SK-N-MC (cell line): ENCODE results near the gene ZEB2.

ENCODE experiments used
- DNase-seq: peaks from one replicate; pipeline ENCODE4 v3.0.0-alpha.2; 2011; ENCODE audit warnings: low read depth, low spot score
- H3K27ac ChIP-seq: fragments of 200-600 bp; sonication (generic); 2 replicates; pipeline ENCODE4 v1.5.1; 2016; ENCODE audit warnings: mixed run types
- H3K36me3 ChIP-seq: fragments of 200-600 bp; sonication (generic); 2 replicates; pipeline ENCODE4 v1.6.1; 2017; ENCODE audit warnings: antibody characterized with exemption, low read length, mixed read lengths; ENCODE audit not compliant: insufficient read depth
- H3K4me3 ChIP-seq: fragments of 200-600 bp; sonication (generic); 2 replicates; pipeline ENCODE4 v1.5.1; 2016
- H3K9ac ChIP-seq: fragments of 200-600 bp; sonication (generic); 2 replicates; pipeline ENCODE4 v1.8.0; 2017; ENCODE audit warnings: mixed run types, mixed read lengths; ENCODE audit not compliant: insufficient read length
- H3K9me3 ChIP-seq: fragments of 200-600 bp; sonication (generic); 2 replicates; pipeline ENCODE4 v1.6.1; 2017; ENCODE audit warnings: low read depth, mild to moderate bottlenecking, antibody characterized with exemption, low read length, moderate library complexity, mixed read lengths
- EZH2 ChIP-seq: fragments of 200-600 bp; sonication (generic); IDR thresholded peaks from one replicate; pipeline ENCODE4 v1.6.1; 2017; ENCODE audit warnings: antibody characterized with exemption
- FOXP2 ChIP-seq: optimal IDR thresholded peaks from 2 replicates; pipeline ENCODE3; 2011; ENCODE audit warnings: mild to moderate bottlenecking, moderate library complexity; ENCODE audit not compliant: insufficient read depth; ENCODE audit errors: extremely low read length, control extremely low read depth
- POLR2AphosphoS5 ChIP-seq: IDR thresholded peaks from 2 replicates; pipeline ENCODE4 v1.6.1; 2012; ENCODE audit warnings: mild to moderate bottlenecking, low read depth, low read length, borderline replicate concordance

ZEB2 gene

DNA sequence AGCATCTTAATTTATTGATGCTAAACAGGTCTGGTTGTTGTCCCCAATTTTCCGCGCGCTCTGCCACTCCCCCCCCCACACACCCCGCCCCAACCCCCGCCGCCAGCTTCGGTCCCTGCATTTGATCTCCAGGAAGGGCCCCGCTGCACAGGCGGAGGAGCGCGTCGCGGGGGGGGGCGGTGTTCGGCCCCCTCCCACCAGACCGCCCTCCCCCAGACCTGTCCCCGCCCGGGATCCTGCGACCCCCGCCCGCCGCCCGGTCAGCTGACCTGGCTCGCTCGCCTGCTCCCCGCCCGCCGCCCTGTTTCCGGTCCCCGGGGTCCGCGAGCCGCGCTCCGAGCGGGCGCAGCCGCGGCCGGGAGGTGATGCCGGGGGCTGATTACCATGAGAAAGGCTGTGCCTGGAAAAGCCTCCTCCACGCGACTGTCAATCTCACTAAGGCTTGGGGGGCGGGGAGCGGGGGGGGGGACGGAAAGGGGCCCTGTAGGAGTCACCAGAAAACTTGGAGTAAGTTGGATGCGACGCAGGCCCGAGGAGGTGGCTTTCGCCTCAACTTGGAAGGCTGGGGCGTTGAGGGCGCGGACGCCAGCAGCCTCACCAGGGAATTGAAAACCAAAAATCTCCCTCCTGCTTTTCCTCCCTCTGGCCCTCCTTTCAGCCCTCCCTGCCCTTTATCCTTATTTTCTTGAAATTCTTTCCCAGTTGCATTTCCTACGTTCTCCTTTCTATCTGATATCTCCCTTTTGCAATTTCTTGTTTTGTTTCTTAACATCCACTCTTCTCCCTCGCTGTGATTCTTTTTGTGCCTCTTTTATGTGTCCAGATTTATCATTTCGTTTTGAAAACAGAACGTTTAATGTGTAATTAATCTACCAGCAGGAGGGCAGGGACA, 4.4 kb upstream of the ZEB2 start:
- TF ChIP-seq FOXP2 (no peak), POLR2AphosphoS5 (no peak), EZH2 (no peak)
- DNase-seq = no peak
- H3K9me3 ChIP-seq = no peaks in the 10 kb centered on the region
- H3K36me3 ChIP-seq = no peaks in the 10 kb centered on the region
- peak overlapping the region; percentile 87 for H3K27ac ChIP-seq
- peak overlapping the region; percentile 84 for H3K4me3 ChIP-seq
- H3K9ac ChIP-seq = peak overlapping the region; percentile 78

DNA sequence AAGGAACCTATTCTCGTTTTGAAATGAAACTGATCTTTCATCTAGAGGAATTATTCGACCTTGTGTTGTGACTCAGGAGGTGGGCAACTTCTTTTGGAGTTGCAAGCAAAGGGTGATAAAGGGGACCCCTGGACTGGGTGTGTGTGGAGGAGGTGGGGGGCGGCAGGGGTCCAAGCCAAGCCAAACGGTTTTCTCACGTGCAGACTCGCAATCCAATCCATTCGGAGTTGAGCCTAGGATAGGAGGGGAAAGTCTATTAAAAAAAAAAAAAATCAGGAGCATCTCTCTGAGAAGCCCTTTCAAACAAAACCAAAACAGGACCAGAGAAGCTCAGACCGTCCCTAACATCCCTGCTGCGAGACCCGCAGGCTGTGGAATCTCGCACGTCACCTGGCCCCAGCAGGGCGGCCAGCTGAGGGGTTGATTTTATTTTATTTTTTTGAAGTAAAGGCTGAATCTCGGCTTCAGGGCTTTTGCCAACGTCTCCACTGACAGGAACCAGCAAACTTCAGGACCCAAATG, 3.7 kb upstream of the ZEB2 start:
- Histone ChIP-seq H3K27ac (peak overlapping the region; percentile 80), H3K4me3 (peak overlapping the region; percentile 84), H3K9me3 (no peaks in the 10 kb centered on the region), H3K36me3 (no peaks in the 10 kb centered on the region; the same call in 1 of the 2 replicates), H3K9ac (peak overlapping the region; percentile 72)
- TF ChIP-seq FOXP2 = no peak
- no peak for TF ChIP-seq POLR2AphosphoS5
- no peak for TF ChIP-seq EZH2
- no peak for DNase-seq

DNA sequence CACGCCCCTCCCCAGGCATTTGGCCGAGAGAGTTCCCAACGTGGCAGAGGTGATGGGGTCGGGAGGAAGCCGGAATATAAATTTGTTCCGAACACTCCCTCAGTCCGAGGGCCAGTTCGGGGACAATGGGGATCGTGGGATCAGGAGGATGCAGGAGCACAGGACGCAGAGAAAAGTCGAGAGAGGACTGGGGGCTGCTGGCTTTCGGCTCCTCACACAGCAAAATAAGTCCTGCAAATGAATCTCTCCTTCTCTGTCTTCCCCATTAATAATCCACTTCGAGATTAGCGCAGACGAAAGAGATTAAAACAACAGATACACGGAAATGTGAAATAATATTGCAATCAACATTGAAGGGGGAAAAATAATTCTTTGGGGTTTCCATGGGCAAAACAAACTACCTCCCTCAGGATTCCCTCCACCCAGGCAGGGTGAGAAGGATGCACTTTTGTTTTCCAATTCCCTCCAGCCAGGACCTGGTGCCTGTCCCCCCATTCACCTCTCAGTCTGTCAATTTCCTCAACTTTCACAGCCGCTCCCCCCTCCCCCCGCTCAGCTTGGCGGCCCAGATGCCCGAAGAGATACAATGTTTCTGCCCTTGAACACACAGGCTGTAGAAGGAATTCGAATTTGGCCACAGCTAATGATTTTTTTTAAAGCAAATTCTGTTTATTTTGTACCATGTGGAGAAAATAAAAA, 3.1 kb upstream of the ZEB2 start:
- DNase-seq = no peak
- Histone ChIP-seq H3K4me3 (peak overlapping the region; percentile 84), H3K9ac (peak overlapping the region; percentile 72), H3K36me3 (no peaks in the 10 kb centered on the region; the same call in 1 of the 2 replicates), H3K27ac (peak overlapping the region; percentile 99), H3K9me3 (no peaks in the 10 kb centered on the region)
- TF ChIP-seq FOXP2 (no peak), EZH2 (no peak), POLR2AphosphoS5 (no peak)

DNA sequence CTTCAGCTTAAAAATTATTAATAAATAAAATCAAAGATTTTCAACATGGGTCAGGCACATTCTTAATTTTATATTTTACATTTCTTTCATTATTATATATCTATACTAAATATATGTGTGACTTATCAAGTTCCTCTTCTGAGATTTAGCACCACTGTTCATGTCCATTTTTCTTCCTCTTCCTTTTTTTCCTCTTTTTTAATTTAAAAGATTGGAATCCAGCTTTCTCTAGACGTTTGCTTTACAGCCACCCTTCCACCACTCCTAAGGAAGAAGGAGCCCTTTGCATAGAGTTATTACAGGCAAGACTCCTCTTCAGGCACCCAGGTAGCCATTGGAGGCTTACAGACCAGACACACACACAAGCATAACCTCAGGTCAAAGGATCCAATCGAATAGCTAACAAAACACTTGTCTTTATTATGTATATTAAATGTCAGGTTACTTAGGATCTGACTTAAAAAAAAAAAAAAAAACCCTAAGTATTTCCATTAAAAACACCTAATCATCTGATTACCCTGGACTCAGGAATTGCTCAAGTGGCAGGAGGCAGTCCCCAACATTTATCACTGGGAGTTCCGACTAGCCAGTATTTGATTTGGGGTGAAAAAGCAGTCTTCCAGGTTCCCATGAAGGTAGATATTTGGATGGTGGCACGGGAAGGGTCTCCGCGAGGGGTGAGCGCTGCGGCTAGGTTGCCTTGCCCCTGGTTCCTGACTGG, 2.4 kb upstream of the ZEB2 start:
- TF ChIP-seq EZH2 (no peak), FOXP2 (no peak), POLR2AphosphoS5 (no peak)
- H3K4me3 ChIP-seq = peak overlapping the region; percentile 90
- peak overlapping the region; percentile 99 for H3K27ac ChIP-seq
- peak overlapping the region; percentile 44 for H3K9ac ChIP-seq
- no peak for DNase-seq
- no peaks in the 10 kb centered on the region for H3K9me3 ChIP-seq
- H3K36me3 ChIP-seq = no peaks in the 10 kb centered on the region; the same call in 1 of the 2 replicates

DNA sequence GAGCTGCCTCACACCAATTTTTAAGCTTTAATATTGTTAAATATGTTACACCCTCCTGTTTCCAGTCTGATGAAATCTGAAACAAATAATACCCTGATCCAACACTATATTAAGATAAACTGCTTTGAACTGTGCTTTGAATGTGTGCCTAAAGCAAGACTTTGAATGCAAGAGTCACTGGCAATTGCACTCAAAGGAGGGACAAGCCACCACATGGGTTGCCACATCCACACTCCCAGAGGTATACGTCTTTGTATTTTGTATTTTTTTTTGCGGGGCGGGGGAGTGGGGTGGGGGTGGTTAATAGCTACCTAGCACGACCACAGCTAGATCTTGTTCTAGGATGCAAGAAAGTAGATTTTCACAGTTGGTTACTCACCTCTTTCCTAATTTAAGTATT, 1.8 kb upstream of the ZEB2 start:
- TF ChIP-seq EZH2 (no peak), POLR2AphosphoS5 (no peak), FOXP2 (no peak)
- Histone ChIP-seq H3K4me3 (peak overlapping the region; percentile 90), H3K27ac (peak overlapping the region; percentile 99), H3K9ac (peak overlapping the region; percentile 68), H3K9me3 (no peaks in the 10 kb centered on the region), H3K36me3 (peaks cover 3% of the 10 kb centered on the region; the same call in 1 of the 2 replicates)
- no peak for DNase-seq

DNA sequence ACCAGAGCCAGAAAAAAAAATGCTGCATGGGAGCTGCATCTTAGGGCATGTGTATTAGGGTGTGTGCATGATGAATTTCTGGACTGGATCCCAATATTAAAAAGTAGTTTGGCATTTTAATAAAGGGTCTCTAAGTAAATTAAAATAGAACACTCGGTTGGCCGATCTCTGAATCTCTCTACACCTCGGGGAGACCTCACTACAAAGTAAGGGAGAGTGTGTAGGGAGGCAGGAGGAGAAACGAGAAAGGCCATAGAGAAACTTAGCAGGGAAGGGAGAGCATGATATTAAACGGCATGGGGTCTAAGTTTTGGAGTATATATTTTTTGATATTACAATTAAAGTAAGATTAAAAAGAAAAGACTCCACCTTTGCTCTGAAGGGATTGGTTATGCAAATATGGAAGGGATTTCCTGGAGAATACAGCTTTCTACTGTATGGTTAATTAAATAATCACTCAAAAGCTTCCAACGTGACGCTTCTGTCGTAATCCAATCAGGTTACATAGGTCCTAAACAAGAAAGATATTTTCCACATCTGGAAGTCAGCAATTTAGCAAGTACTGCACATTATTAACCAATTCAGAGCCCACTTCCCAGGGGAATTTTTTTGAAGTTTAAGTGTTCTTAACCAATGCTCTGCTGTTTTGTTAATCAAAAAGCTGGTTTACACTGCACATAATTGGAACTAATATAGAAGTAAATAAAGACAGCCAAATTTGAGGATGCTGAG, 1.0 kb upstream of the ZEB2 start:
- TF ChIP-seq POLR2AphosphoS5 (peak; percentile 41), FOXP2 (no peak)
- H3K9me3 ChIP-seq = no peaks in the 10 kb centered on the region
- peak overlapping the region; percentile 99 for H3K27ac ChIP-seq
- H3K4me3 ChIP-seq = peak overlapping the region; percentile 90
- peaks cover 9% of the 10 kb centered on the region for H3K36me3 ChIP-seq
- peak overlapping the region; percentile 83 for H3K9ac ChIP-seq
- peak; percentile 99 for DNase-seq

DNA sequence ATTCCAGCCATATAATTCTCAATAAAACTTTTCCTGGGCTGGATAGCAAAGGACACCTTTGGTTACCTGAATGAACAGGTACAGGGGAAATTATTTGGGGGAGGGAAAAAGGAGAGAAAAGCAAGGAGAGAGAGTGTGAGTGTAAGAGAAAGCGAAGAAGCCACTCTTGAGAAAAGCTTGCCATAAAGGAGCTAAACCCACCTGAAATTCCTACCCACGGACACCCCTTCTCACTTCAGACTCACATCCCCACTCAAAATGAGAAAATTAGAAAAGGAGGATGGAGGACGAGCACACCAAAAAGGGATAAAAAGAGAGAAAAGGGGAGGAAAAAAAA, 354 bp downstream of the ZEB2 start:
- peak overlapping the region; percentile 99 for H3K27ac ChIP-seq
- no peak for TF ChIP-seq FOXP2
- TF ChIP-seq EZH2 = no peak
- TF ChIP-seq POLR2AphosphoS5 = no peak
- H3K36me3 ChIP-seq = peaks cover 23% of the 10 kb centered on the region
- H3K9ac ChIP-seq = peak overlapping the region; percentile 96
- peak overlapping the region; percentile 92 for H3K4me3 ChIP-seq
- no peaks in the 10 kb centered on the region for H3K9me3 ChIP-seq
- no peak for DNase-seq
